Effector CD4-positive, alpha-beta T cell (primary cell): ENCODE data around the gene NKAIN2.
"Not testable (repeated sequence)": the region's sequence is repeated elsewhere in the genome, so short reads cannot be mapped to it uniquely, and the experiment has no call there.

ENCODE experiments used
- DNase-seq: peaks from one replicate; pipeline ENCODE4 v3.0.0-alpha.2; 2020

NKAIN2 gene

DNA sequence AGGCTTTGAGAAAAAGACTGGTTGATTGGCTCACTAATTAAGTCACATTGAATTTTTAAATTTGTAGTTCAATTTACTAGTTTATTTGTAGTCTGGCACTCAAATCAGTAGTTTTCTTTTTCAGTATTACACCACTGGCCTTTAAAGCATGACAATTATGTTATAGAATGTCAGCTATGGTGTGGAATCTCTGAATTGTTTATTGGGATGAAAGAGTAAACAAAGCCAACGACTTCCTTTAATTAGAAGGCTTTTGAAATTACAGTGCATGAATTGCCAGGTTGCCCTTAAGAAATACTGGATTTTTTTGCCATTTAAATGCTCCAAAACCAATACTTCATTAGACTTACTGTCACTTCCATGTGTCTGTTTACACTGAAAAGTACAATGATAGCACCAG is 731.6 kb downstream of the NKAIN2 start:
- DNase-seq: no peak

DNA sequence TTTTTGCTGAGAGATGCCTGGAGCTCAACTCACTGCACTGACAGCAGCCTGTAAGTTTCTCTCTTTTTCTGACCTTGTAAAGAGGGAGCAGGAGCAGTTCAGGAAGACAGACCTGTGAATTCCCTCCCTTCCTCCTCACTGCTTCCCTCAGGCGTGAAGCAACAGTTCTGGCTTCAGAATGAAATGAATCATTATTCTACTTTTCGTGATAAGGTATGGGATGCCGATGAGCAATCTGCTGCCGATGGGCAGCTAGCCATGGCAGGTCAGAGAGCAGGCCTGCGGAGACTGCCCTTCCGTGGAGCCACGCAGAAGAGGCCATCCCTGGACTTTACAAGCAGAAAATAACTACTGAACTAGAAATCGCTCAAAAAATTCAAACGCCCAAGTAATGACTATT is 732.1 kb downstream of the NKAIN2 start:
- no peak for DNase-seq

DNA sequence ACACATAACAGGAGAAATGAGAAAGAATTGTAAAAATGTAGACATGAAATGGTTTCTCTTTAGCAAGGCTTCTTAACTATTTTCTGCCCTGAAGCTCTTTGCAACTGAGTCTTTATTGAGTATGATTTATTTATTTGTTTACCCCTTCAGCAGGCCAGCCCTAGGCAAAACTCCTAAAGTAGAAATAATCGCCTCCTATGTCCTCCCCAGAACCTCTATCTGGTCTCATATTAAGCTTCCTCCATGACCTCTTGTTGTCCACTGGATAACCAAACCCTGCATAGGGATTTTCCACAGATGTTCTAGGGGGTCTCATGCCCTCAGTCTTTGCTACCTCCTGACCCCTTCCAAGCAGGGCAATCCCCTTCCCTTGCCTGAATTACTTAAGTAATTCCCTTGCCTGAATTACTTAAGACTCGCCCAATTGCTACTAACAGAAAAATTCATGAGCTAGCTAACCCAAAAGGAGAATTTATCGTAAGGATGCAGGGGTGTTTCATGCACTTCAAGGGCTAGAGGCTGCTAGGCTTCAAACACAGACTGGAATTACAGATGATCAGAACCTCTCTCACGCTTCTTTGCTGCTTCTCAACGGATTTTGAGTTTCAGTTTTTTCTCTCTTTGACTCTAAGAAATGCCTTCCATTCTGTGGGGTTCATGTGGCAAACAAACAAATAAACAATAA is 732.6 kb downstream of the NKAIN2 start:
- no peak for DNase-seq

DNA sequence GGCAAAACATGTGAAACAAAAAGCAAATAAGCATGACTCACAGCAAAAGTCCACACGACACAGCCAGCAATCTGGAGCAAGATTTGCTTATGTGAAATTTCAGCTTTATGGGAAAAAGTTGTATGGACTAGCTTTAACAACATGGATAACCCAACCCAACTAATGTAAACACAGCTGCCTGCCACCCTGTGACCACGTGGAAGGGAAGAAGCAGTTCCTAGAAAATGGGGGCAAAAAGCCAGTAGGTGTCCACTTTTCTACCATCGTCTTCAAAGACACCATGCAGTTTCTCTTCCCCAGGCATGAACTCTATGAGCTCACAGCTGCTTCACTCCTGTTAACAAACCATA is 733.2 kb downstream of the NKAIN2 start:
- DNase-seq: no peak

DNA sequence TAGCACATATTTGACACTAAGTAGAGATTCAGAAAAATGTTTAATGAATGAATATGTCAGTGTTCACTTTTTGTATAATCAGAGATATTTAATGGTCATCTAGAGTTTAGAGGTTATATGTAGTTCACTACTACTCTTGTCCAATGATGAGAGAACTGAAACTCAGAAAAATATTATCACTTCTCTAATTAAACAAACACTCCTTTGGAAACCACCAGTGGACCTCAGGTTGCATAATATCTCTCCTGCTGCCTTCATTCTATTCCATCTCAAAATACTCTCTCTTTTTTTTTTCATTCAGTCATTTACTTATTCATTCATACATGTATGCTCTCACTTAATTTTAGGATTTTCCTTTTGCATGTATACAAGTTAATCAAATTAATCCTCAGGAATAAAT is 735.4 kb downstream of the NKAIN2 start:
- no peak for DNase-seq

DNA sequence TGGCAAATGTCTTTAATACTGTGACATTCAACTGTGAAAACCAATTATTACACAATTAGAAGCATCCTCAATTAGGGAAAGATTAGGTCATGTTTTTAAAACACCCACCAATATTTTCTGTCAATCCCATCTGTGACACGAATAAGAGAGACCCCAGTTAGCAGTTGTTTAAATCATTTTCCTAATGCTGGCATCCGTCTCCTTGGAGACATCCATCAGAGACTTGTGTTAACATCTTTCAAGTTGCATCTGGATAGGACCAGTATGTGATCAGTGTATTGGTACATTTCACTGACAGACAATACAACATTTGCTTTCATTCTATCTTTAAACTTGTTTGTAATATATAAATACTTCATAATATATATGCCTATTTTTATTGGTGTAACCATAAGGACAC is 737.9 kb downstream of the NKAIN2 start:
- DNase-seq: no peak

DNA sequence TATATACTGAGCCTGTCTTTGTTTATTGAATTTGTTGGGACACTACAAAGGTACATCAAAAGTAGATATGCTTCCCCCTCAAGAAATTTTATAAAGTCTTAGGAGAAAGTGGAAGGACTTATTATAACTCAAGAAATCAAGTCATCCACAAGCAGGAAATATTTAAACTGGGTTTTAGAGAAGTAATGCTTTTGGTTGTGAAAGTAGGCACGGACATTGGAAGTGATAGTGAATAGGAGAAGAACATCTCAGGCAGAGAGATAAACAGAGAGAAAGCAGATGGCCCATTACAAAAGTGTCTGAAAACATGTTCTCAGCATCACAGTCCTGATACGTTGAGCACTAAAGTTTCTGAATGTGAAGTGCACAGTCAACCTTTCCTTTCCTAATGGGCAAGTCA is 742.9 kb downstream of the NKAIN2 start:
- DNase-seq: no peak

DNA sequence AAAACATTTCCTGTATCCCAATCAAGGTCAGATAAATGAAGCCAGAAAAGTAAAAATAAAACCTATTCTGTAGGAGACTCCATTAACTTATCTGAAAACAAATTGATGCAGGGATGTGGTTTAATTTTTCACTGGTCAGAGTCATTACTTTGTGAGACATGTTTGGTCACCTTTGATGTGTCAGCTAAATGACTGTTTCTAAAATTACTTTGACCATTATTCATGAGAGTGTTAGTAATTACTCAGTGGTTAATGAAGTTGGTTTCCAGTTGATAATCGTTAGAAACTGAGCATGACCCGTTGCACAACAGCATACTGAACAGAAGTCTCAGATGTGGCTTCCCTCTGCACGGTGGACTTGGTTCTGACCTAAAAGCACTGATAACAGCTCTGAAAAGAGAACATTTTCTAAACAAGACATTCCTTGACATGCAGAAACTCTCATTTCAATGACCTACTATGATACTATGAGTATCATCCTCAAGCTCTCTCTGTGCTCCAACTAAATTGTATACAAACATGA is 748.1 kb downstream of the NKAIN2 start:
- DNase-seq: no peak

DNA sequence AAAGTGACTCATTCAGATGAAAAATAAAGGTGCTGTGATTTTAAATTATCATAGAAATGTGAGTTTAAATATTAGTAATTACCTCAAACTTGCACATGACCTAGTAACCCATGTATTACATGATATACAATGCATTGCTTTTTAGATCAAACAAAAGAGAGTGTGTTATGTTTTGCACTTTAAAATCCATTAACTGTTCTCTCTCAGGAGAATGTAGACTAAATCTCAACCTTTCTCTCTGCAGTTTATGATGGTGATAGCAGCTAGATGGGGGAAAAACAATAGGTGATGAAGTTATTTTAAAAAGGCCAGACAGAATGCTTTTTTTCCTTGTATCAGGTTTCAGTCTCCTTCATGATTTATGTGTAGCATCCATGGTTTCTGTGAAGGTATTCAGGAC is 754.2 kb downstream of the NKAIN2 start:
- no peak for DNase-seq

DNA sequence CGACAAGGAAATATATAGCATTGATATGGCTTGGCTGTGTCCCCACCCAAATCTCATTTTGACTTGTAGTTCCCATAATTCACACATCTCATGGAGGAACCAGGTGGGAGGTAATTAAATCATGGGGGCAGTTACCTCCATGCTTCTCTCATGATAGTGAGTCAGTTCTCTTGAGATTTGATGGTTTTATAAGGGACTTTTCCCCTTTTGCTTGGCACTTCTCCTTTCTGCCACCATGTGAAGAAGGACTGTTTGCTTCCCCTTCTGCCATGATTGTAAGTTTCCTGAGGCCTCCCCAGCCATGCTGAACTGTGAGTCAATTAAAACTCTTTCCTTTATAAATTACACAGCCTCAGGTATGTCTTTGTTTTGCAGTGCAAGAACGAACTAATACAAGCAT is 756.4 kb downstream of the NKAIN2 start:
- DNase-seq: not testable (repeated sequence)

DNA sequence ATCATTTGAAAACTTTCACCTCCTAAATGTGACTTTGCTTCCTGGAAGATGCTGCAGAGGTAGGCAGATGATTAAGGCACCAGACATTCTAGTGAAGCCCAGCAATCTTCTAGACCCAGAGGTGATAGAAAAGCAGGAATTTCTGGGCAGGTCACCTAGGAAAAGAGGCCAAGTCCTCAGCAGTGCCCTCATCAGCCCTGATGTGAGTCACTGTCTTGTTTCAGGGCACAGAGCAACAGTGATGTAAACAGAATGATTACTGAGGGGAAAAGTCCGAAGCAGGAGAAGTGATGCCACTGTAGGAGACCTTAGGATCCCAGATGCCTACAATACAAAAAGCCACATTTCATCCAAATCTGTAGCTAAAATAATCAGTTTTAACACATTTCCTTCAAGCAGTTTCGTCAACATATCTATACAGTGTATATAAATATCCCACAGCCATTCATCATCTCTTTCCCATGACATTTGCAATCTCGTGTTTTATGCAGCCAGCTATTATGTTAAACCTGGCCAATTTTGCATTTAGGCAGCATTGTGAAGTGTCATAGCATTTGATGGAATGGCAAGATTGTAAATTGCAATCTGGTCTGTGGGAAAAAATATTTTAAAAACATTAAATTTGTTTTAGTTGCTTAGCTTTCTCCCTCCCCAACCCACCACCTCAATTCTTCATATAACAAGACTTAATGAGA is 757.4 kb downstream of the NKAIN2 start:
- DNase-seq: no peak

DNA sequence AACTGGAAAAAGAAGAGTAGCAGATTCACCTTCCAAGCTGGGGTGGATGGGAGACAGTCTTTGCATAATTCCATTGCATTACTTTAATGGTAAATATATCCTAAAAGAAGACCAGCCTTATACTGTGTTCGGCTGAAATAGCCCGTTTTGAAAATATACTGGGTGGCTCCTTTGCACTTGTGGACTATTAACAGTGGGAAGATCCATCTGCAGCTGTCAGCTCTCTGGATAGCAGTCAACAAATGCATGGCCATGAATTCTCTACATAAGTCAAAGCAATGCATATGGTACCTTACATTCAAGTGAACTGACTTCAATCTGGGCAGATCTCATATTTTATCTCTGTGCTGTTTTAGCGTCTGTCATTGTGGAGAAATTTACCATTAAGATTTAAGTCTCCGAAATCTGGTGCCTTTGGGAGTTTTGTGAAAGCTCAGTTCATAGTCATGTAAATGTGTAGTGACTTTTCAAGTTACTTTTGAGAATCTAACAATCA is 758.0 kb downstream of the NKAIN2 start:
- DNase-seq: no peak

DNA sequence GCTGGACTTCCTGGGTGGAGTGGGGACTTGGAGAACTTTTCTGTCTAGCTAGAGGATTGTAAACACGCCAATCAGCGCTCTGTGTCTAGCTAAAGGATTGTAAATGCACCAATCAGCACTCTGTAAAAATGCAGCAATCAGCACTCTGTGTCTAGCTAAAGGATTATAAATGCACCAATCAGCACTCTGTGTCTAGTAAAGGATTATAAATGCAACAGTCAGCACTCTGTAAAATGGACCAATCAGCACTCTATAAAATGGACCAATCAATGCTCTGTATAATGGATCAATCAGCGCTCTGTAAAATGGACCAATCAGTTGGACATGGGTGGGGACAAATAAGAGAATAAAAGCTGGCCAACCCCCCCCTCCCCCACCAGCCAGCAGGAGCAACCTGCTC is 760.5 kb downstream of the NKAIN2 start:
- DNase-seq: not testable (repeated sequence)

DNA sequence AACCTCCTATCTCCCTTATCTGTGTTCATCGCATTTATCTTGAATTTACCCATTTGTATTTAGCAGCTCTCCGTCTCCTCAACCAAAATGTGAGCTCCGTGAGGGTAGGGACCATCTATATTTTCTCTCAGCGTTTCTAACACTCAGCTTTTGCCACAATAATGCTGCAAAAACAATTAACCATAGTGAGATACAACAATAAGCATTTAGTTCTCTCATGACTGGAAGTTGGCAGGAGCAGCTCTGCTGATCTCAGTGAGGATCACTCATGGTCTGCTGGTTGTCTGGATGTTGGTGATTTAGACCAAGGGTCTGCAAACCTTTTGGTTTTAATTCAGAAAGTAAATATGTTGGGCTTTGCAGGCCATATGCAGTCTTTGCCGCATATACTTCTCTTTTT is 763.7 kb downstream of the NKAIN2 start:
- no peak for DNase-seq

DNA sequence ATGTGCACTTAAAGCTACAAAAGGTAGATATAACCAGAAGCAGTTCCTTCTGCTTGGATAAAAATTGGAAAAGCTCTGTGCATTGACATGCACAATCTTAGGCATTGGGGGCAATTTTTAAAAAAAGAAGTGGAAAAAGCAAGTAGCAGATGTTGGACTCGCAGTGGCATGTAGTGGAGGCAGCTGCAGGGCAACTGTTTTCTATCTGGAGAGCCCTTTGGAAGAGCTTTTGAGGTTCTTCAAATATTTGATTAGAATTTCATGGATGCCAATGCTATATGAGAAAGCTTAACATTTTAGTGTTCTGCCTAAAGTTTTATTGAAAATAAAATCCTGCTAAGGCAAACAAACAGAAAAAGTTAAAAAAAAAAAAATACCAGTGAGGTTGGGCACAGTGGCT is 770.3 kb downstream of the NKAIN2 start:
- DNase-seq: no peak

DNA sequence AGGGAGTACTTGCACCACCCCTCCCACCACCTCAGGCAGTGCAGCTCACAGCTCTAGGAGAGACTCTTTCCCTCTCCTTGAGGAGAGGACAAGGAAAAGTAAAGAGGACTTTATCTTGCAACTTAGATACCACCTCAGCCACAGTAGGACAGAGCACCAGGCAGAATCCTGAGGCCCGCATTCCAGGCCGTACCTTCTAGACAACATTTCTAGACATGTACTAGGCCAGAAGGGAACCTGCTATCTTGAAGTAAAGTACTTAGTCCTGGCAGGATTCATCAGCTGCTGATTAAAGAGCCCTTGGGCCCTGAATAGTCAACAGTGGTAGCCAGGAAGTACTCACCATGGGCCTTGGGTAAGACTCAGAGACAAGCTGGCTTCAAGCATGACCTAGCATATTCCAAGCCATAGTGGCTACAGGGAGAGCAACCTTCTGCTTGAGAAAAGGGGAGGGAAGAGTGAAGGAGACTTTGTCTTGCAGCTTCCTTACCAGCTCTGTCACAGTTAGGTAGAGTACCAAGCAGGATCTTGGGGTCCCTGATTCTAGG is 774.1 kb downstream of the NKAIN2 start:
- DNase-seq: no peak

DNA sequence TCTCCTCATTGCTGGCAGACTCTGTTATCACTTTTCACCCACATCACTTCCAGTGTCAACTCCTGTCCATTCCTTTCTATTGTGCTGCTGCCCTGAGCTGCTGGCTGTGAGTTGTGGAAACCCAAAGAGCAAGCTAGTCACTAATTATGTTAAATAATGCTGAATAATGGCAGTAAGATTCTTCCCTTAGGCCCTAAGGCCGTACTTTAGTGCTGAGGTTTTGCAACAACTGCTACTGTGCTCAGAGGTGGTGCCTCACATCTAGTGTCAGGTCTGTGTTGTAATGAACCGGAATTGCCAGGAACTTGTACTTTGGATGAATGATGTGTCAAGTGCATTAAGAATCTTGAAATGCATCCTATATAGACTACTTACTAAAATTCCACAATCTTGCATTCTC is 786.3 kb downstream of the NKAIN2 start:
- DNase-seq: no peak

DNA sequence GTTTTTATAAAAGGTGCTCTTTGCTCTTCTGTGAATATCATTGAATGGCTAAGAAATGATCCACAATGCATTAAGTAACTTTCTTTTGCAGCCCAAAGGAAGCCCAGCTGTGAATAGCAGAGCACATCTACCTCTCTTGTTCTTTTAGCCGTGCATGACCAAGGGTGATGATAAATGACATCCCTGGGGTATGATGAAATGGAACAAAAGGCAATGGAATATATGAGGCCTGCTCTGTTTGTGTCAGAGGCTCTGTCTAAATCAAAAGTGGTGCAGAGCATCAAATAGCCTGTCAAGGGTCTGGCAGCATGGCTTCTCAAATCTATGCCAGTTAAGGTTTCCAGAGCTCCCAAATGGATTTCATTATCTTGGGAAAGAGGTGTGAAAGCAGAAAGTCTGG is 796.0 kb downstream of the NKAIN2 start:
- no peak for DNase-seq

DNA sequence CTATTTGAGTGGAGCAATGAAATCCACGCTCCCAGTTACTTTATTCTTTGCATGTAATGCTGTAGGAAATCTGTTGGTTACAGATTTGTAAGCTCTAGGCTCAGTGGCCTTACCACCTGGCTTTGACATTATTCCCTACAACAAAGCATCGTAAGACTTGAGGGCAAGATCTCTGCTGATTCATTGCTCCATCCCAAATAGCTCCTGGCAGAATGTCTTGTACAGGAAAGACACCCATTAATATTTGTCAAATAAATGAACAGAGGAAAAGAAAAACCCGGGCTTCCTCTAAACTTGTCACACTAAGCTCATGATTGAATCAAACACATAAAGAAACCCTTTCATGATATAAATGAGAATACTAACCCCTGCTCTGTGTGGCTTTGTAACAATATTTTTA is 801.1 kb downstream of the NKAIN2 start:
- DNase-seq: no peak

DNA sequence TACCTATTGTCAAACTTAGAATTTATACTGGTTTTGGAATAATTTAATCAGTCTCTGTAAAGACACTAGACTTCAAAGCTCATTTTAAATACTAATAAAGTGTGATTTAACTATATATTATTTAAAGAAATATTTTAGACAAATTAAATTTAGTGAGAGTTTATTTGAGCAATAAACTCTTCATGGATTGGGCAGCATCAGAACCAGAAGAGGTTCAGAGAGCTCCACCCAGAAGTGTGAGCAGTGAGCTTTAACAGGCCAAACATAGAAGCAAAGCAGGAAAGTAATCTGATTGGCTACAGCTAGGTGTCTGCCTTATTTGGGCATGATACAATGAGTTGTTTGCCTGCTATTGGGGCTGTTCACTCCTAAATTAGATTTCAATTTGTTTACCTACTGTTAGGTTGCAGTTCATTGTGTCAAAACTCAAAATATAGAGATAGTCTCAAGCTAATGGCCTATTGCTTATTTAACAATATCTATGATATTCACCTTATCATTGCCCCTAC is 803.5 kb downstream of the NKAIN2 start:
- DNase-seq: no peak

DNA sequence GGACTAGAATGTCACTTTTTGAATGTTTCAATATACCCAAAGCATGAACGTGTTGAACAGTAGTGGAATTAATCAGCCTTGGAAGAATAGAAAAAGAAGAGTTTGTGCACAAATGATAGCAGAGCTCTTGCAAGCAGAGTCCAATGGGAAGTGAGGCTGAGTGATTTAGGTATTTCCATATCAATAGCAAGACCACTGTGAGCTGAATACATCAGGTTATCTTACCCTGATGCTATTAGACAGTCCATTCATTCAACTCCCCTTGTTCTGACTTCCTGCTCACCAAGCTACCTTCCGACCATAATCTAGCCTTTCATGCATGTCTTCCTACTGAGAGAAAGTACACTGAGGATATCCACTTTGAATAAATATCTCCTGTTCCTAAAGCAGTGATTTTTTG is 809.4 kb downstream of the NKAIN2 start:
- no peak for DNase-seq

DNA sequence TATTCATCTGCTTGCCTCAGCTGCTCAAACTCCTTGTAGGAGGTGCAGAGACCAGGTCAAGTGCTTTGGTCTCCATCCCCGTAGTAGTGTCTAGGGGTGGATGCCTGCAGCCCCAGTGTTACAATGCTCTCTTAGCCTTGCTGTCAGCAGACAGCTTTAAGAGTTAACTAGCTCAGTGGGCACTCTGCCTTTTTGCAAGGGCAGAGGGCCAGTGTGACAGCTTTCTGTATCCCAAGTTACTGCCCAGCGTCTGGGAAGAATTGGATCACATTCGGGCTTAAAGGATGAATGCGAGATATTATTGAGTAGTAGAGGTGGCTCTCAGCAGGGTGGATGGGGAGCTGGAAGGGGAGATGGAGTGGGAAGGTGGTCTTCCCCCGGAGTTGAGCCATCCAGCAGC is 818.7 kb downstream of the NKAIN2 start:
- no peak for DNase-seq

DNA sequence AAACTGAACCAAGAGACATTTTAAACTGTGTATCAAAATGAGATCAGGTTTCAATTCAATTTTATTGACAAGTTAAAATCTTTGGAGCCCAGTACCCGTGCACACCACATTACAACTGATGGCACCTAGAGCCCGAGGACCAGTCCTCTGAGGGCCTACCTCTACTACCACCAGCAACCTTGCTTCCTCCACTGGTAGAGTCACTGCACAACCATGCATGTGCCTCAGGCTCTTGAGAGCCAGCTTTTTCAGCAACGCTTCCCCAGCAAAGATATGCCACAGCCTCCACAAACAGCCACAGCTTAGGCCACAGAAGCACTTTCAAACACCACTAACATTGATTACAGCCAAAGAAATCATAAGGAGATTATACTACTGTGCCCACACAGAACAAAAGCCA is 830.0 kb downstream of the NKAIN2 start:
- no peak for DNase-seq

DNA sequence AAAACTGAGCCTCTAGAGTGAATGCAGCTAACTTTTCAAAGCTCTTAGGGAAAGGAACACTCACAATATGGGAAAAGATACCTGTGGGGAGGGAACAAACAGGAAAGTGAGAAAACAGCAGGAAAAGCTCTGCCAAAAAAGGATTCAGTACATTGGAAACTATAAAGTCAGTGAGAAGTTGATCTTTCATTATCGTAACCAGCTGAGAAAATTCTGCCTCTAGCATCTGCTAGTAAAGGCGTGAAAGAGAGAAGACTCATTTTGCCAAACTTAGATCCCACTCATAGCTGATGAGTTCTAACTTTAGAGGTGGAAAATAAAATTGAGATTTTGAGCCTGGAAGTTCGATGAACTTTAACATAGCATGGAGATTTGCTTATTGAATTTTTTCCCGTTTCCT is 836.8 kb downstream of the NKAIN2 start:
- DNase-seq: no peak
